HG03103 (cell line): ENCODE results near the gene GTF3C1.
"Not testable (repeated sequence)": the region's sequence is repeated elsewhere in the genome, so short reads cannot be mapped to it uniquely, and the experiment has no call there.

Experiments
- ATAC-seq: cut with Tn5 transposase; IDR thresholded peaks from one replicate; pipeline ENCODE4 v1.9.1; 2021; ENCODE audit warnings: low read depth; ENCODE audit not compliant: unreplicated experiment

The GTF3C1 gene

GRCh38 chr16:27464626-27465482 lies 84.9 kb downstream of the GTF3C1 start:
- no peak for ATAC-seq

GRCh38 chr16:27463741-27464591 lies 85.7 kb downstream of the GTF3C1 start:
- ATAC-seq = no peak

DNA sequence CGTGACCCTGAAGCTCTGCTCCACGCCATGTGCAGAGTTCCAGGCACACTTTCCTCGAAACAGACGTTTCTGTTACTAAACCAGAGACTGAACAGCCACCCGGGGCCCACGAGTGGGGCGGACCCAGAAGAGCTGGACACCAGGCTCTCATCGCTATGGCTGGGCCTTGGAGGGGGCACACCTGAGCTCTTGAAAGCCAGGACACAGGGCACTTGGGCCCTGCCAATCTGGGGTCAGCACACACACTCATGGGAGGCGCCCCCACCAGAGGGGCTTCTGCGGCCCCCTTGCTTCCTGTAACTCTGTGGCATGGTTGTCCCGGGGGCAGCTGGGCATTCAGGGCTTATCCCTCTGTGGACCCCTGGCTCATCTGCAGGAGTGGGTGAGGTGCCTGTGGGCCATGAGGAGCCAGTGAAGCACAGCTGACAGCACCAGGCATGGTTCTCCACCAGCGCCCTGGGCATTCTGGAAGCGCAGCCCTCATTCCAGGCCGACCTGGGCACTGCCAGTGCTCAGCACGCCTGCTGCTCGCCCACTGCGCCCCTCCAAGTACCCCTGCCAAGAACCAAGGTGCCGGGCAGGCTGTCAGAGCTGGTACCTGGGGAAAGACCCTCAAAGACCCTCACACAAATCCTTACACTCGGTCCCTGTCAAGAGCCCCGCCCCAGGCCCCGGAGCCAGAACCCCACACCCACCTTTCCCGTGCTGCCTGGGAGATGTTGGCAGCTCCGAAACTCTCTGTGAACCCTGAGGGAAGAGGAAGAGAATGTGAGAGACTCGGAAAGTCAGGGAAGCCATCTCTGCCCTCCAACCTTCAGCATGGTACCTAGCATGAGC lies 86.6 kb downstream of the GTF3C1 start:
- ATAC-seq = no peak

- no peak for ATAC-seq
These were observed 87.4 kb downstream of the GTF3C1 start for GRCh38 chr16:27462200-27462845.

- no peak for ATAC-seq
These were observed 88.1 kb downstream of the GTF3C1 start for GRCh38 chr16:27461483-27462171.

GRCh38 chr16:27460663-27461482 lies 88.8 kb downstream of the GTF3C1 start:
- no peak for ATAC-seq

- no peak for ATAC-seq
These were observed 89.5 kb downstream of the GTF3C1 start for GRCh38 chr16:27460213-27460612.

GRCh38 chr16:27458987-27459688 lies 90.6 kb downstream of the GTF3C1 start:
- no peak for ATAC-seq

GRCh38 chr16:27458258-27458657 lies 91.5 kb downstream of the GTF3C1 start:
- ATAC-seq = no peak

DNA sequence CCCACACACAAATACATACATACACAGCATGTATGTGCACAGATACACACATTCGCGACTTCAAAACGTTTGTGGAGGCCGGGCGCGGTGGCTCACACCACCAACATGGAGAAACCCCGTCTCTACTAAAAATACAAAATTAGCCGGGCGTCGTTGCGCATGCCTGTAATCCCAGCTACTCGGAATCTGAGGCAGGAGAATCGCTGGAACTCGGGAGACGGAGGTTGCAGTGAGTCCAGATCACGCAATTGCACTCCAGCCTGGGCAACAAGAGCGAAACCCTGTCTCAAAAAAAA lies 92.2 kb downstream of the GTF3C1 start:
- not testable (repeated sequence) for ATAC-seq

DNA sequence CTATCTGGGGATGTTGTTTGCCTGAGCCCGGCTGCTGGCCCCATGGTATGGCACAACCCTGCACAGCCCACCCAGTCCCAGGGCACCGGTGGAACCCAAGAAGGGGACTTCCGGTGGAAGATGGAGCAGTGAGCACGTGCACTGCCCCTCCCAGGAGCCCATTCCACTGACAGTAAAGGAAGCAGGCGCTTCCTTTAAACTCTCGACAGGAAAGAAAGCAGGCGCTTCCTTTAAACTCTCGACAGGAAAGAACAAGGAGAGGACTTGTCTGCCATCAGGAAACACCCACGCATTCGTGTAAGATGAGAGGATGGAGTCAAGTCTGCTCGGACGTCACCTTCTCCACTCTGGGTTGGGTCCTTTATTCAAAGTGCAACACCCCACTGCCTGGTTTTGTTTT lies 94.0 kb downstream of the GTF3C1 start:
- no peak for ATAC-seq

DNA sequence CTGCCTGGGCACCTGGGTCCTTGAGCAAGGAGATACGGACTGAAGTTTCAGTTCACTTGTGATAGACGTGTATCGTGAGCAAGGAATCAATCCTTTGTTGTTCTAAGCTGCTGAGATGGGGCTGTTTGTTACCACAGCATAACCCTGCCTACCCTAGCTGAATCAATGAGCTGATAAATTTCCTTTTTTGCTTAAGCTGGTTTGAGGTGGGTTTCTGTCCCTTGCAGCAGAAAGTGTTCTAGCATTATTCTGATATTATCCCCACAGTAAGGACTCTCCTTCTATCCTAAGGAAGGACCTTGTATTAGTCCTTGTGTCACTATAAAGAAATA lies 96.3 kb downstream of the GTF3C1 start:
- ATAC-seq = no peak

- ATAC-seq = no peak
These were observed 96.9 kb downstream of the GTF3C1 start for GRCh38 chr16:27452569-27453493.

DNA sequence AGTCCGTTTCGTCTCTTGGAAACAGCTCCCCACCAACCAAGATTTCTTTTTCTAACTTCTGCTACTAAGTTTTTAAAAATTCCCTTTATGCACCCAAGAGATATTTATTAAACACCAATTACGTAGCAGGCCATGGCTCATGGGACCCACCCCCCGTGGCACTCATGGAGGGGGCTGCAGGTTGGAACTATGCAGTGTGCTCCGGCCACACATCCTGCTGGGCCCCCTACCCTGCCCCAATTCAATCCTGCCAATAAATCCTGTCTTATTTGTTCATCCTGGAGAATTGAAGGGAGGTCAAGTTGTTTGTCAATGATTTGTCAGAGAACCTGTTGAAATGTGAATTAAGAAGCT lies 99.5 kb downstream of the GTF3C1 start:
- ATAC-seq = peak; percentile 8

DNA sequence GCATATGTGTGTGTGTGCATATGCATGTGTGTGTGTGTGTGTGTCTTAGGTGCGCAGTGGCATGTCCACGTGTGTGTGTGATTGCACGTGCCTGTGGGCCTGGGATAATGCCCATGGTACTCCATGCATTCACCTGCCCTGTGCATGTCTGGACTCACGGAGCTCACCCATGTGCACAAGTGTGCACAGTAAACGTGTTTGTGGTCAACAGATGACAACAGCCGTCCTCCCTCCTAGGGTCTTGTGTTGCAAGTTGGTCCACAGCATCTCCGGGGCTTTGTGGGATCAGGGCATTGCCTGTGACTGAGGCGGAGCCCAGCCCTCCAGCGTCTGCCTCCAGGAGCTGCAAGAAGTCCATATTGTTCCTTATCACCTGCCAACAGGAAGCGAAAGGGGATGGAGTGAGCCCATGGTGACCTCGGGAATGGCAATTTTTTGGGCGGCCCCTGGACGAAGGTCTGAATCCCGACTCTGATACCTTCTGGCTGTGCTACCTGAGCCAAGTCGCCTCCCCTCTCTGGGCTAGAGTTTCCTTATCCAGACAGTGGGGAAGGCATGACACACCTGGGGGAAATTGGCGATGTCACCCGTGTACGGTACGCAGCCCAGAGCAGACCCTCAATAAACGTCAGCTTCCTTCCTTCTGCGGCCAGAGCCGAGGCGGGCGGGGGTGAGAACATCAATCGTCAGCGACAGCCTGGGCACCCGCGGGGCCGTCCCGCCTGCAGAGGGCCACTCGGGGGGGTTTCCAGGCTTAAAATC lies 100.1 kb downstream of the GTF3C1 start:
- ATAC-seq = peak; percentile 38

GRCh38 chr16:27448532-27449433 lies 100.9 kb downstream of the GTF3C1 start:
- no peak for ATAC-seq
